Naive thymus-derived CD8-positive, alpha-beta T cell (primary cell): Measurements from ENCODE around the gene CHRM4. TPM values are rescaled to one million over a fixed set of nuclear protein-coding genes. Genes with fewer than 3 reads are reported as not detected.
"Not testable (repeated sequence)": the region's sequence is repeated elsewhere in the genome, so short reads cannot be mapped to it uniquely, and the experiment has no call there.

Experiments used
- ATAC-seq, 2 donors: fragments of 150-1000 bp; cut with Tn5 transposase in 1 of 2; sonication (Bioruptor Pico), chemical (Tn5 transposase) in 1 of 2; 1 replicate in 1 of 2; 2 replicates in 1 of 2; pipeline ENCODE4 v1.10.0; 2021; ENCODE audit warnings: mild to moderate bottlenecking in 2 of 2, moderate library complexity in 2 of 2
- POLR2A ChIA-PET: fragments of 350-600 bp; sonication (Branson Sonifier 250); formaldehyde crosslinking; loops from one replicate; lab custom pipeline; 2021; ENCODE audit warnings: antibody characterized with exemption; lab: Charles Lee
- DNase-seq, 10 donors: peaks; one replicate each; pipeline versions ENCODE4 v3.0.0 to v3.0.0-alpha.2; 2020 to 2022
- H3K27ac Mint-ChIP-seq, 10 donors: one replicate each; pipeline ENCODE4 v1.8.0; 2020 to 2022; ENCODE audit warnings: mild to moderate bottlenecking in 10 of 10, mixed read lengths in 10 of 10, moderate library complexity in 4 of 10, inconsistent platforms in 1 of 10
- H3K27me3 Mint-ChIP-seq, 5 donors: one replicate each; pipeline ENCODE4 v1.8.0; 2021 to 2022; ENCODE audit warnings: mixed read lengths in 5 of 5
- H3K36me3 Mint-ChIP-seq, 3 donors: one replicate each; pipeline ENCODE4 v1.8.0; 2020 to 2022; ENCODE audit warnings: mixed read lengths in 3 of 3, mild to moderate bottlenecking in 2 of 3, inconsistent platforms in 1 of 3
- H3K4me1 Mint-ChIP-seq, 4 donors: one replicate each; pipeline ENCODE4 v1.8.0; 2021 to 2022; ENCODE audit warnings: mixed read lengths in 4 of 4
- H3K4me3 Mint-ChIP-seq, 10 donors: one replicate each; pipeline ENCODE4 v1.8.0; 2020 to 2022; ENCODE audit warnings: mild to moderate bottlenecking in 10 of 10, mixed read lengths in 10 of 10, moderate library complexity in 6 of 10, inconsistent platforms in 1 of 10
- H3K9me3 Mint-ChIP-seq, 9 donors: one replicate each; pipeline ENCODE4 v1.8.0; 2020 to 2022; ENCODE audit warnings: mixed read lengths in 9 of 9, mild to moderate bottlenecking in 3 of 9, inconsistent platforms in 1 of 9, moderate library complexity in 1 of 9
- polyA plus RNA-seq, 3 donors: library from polyadenylated mRNA; unstranded; fragments of 300-500 nt; fragmentation: Illumina TruSeq; gene quantifications; one replicate each; pipeline ENCODE4 v1.2.3, GENCODE V29; 2021
- total RNA-seq, 8 experiments: library from RNA in 2 of 8; stranded (reverse) in 2 of 8; gene quantifications; one replicate each; pipeline ENCODE4 v1.2.3 and lab custom pipeline; 2021 to 2026

Gene CHRM4
- total and polyA plus RNA-seq, 5 experiments from 2014 or later = 0.16 to 0.73 (median 0.21) TPM; not detected in 1

GRCh38 chr11:46379482-46380293 is 11.9 kb downstream of the CHRM4 start:
- not testable (repeated sequence) for DNase-seq, H3K9me3 Mint-ChIP-seq, H3K27me3 Mint-ChIP-seq
- peak in 1 of 2 donors; percentile 11 for ATAC-seq
- Mint-ChIP-seq H3K27ac (peak overlapping the region; percentile 19 to 91 (median 82)), H3K4me1 (peaks cover 12 to 23% (median 16%) of the 10 kb centered on the region in 4 donors), H3K4me3 (peak overlapping the region; percentile 24 to 84 (median 50)), H3K36me3 (peaks cover 0 to 38% (median 8%) of the 10 kb centered on the region in 3 donors)
- POLR2A ChIA-PET = interaction anchor here (0.8 to 2.2 kb wide), 5 partner anchors 11 to 34 kb away, joined by 3 to 9 read pairs (median 4); no protein-coding TSS in a partner anchor

GRCh38 chr11:46378811-46379481 is 12.6 kb downstream of the CHRM4 start:
- POLR2A ChIA-PET = interaction anchor here (1.0 to 3.1 kb wide), 4 partner anchors 10 to 30 kb away, joined by 3 to 20 read pairs (median 6); no protein-coding TSS in a partner anchor
- H3K4me3 Mint-ChIP-seq = peak overlapping the region in 9 of 10 donors; percentile 16 to 84 (median 51)
- H3K36me3 Mint-ChIP-seq = peaks cover 0 to 44% (median 8%) of the 10 kb centered on the region in 3 donors
- DNase-seq = no peak
- H3K27me3 Mint-ChIP-seq = peaks cover 0 to 3% (median 0%) of the 10 kb centered on the region in 5 donors
- peaks cover 12 to 23% (median 16%) of the 10 kb centered on the region in 4 donors for H3K4me1 Mint-ChIP-seq
- peak overlapping the region; percentile 19 to 91 (median 82) for H3K27ac Mint-ChIP-seq
- ATAC-seq = no peak
- no peaks in the 10 kb centered on the region for H3K9me3 Mint-ChIP-seq

- ATAC-seq (no peak), DNase-seq (no peak)
- peaks cover 0 to 50% (median 8%) of the 10 kb centered on the region in 3 donors for H3K36me3 Mint-ChIP-seq
- no peak overlapping the region for H3K4me3 Mint-ChIP-seq
- H3K9me3 Mint-ChIP-seq = no peaks in the 10 kb centered on the region
- H3K27me3 Mint-ChIP-seq = peaks cover 0 to 3% (median 0%) of the 10 kb centered on the region in 5 donors
- peaks cover 12 to 23% (median 15%) of the 10 kb centered on the region in 4 donors for H3K4me1 Mint-ChIP-seq
- peak overlapping the region in 4 of 10 donors; percentile 40 to 88 (median 82) for H3K27ac Mint-ChIP-seq
- POLR2A ChIA-PET = interaction anchor here (0.8 to 3.1 kb wide), 5 partner anchors 9 to 32 kb away, joined by 3 to 20 read pairs (median 4); no protein-coding TSS in a partner anchor
Observed at GRCh38 chr11:46378296-46378695, 13.3 kb downstream of the CHRM4 start.

- peaks cover 0 to 2% (median 0%) of the 10 kb centered on the region in 5 donors for H3K27me3 Mint-ChIP-seq
- POLR2A ChIA-PET = interaction anchor here (0.8 to 3.1 kb wide), 4 partner anchors 9 to 31 kb away, joined by 3 to 20 read pairs (median 6); no protein-coding TSS in a partner anchor
- H3K4me3 Mint-ChIP-seq = no peak overlapping the region
- no peak for ATAC-seq
- H3K4me1 Mint-ChIP-seq = peaks cover 12 to 23% (median 15%) of the 10 kb centered on the region in 4 donors
- no peaks in the 10 kb centered on the region for H3K9me3 Mint-ChIP-seq
- H3K27ac Mint-ChIP-seq = peak overlapping the region in 2 of 10 donors; percentile 68 to 74
- H3K36me3 Mint-ChIP-seq = peaks cover 0 to 54% (median 8%) of the 10 kb centered on the region in 3 donors
- no peak for DNase-seq
Observed at GRCh38 chr11:46377831-46378230, 13.7 kb downstream of the CHRM4 start.

GRCh38 chr11:46377290-46377689 is 14.3 kb downstream of the CHRM4 start:
- POLR2A ChIA-PET = interaction anchor here (1.7 to 3.1 kb wide), 2 partner anchors 10 to 27 kb away, joined by 8 to 20 read pairs; no protein-coding TSS in a partner anchor
- H3K36me3 Mint-ChIP-seq = peaks cover 0 to 58% (median 8%) of the 10 kb centered on the region in 3 donors
- H3K9me3 Mint-ChIP-seq = no peaks in the 10 kb centered on the region
- no peak for DNase-seq
- peaks cover 12 to 21% (median 15%) of the 10 kb centered on the region in 4 donors for H3K4me1 Mint-ChIP-seq
- no peak overlapping the region for H3K4me3 Mint-ChIP-seq
- H3K27me3 Mint-ChIP-seq = peaks cover 0 to 2% (median 0%) of the 10 kb centered on the region in 5 donors
- no peak for ATAC-seq
- H3K27ac Mint-ChIP-seq = peak overlapping the region in 4 of 10 donors; percentile 3 to 68 (median 46)

- peaks cover 0 to 64% (median 8%) of the 10 kb centered on the region in 3 donors for H3K36me3 Mint-ChIP-seq
- POLR2A ChIA-PET = interaction anchor here (1.3 to 3.1 kb wide), 4 partner anchors 11 to 30 kb away, joined by 3 to 20 read pairs (median 6); partner anchors contain the start of gene DGKZ
Observed at GRCh38 chr11:46376258-46377050, 15.1 kb downstream of the CHRM4 start.

GRCh38 chr11:46375392-46376101 is 16.0 kb downstream of the CHRM4 start:
- no peak overlapping the region for H3K27ac Mint-ChIP-seq
- peak in 1 of 10 donors; percentile 50 for DNase-seq
- H3K4me3 Mint-ChIP-seq = no peak overlapping the region
- H3K4me1 Mint-ChIP-seq = peaks cover 7 to 16% (median 11%) of the 10 kb centered on the region in 4 donors
- no peaks in the 10 kb centered on the region for H3K27me3 Mint-ChIP-seq
- ATAC-seq = no peak
- peaks cover 0 to 69% (median 8%) of the 10 kb centered on the region in 3 donors for H3K36me3 Mint-ChIP-seq
- H3K9me3 Mint-ChIP-seq = no peaks in the 10 kb centered on the region
- POLR2A ChIA-PET = interaction anchor here (1.3 to 3.1 kb wide), 3 partner anchors 17 to 29 kb away, joined by 3 to 20 read pairs (median 4); partner anchors contain the start of gene DGKZ

More at GRCh38 chr11:46376258-46377050, 15.1 kb downstream of the CHRM4 start:
- Mint-ChIP-seq H3K27ac (peak overlapping the region in 2 of 10 donors; percentile 8 to 74), H3K27me3 (no peaks in the 10 kb centered on the region), H3K9me3 (no peaks in the 10 kb centered on the region), H3K4me1 (peaks cover 7 to 16% (median 11%) of the 10 kb centered on the region in 4 donors), H3K4me3 (no peak overlapping the region)
- no peak for ATAC-seq
- no peak for DNase-seq

GRCh38 chr11:46374815-46375214 is 16.8 kb downstream of the CHRM4 start:
- DNase-seq (no peak), ATAC-seq (no peak)
- Mint-ChIP-seq H3K4me1 (peaks cover 4 to 14% (median 10%) of the 10 kb centered on the region in 4 donors), H3K36me3 (peaks cover 0 to 76% (median 8%) of the 10 kb centered on the region in 3 donors), H3K27me3 (no peaks in the 10 kb centered on the region), H3K4me3 (no peak overlapping the region), H3K9me3 (no peaks in the 10 kb centered on the region), H3K27ac (peak overlapping the region in 2 of 10 donors; percentile 6 to 66)
- POLR2A ChIA-PET = no interaction called here

GRCh38 chr11:46373787-46374740 is 17.5 kb downstream of the CHRM4 start:
- POLR2A ChIA-PET = interaction anchor here (2.0 kb wide), 1 partner anchor 14 kb away, joined by 5 read pairs; no protein-coding TSS in a partner anchor
- Mint-ChIP-seq H3K27ac (peak overlapping the region in 2 of 10 donors; percentile 36 to 49), H3K27me3 (no peaks in the 10 kb centered on the region), H3K36me3 (peaks cover 0 to 81% (median 8%) of the 10 kb centered on the region in 3 donors), H3K4me3 (no peak overlapping the region), H3K9me3 (no peaks in the 10 kb centered on the region), H3K4me1 (peaks cover 5 to 13% (median 9%) of the 10 kb centered on the region in 4 donors)
- no peak for ATAC-seq
- DNase-seq = no peak

- Mint-ChIP-seq H3K27ac (peak overlapping the region in 1 of 10 donors; percentile 47), H3K4me1 (peaks cover 3 to 22% (median 8%) of the 10 kb centered on the region in 4 donors), H3K36me3 (peaks cover 0 to 86% (median 6%) of the 10 kb centered on the region in 3 donors)
- ATAC-seq, H3K4me3 Mint-ChIP-seq, DNase-seq, H3K9me3 Mint-ChIP-seq, H3K27me3 Mint-ChIP-seq: not testable (repeated sequence)
- POLR2A ChIA-PET = interaction anchor here (1.7 to 13.5 kb wide), 3 partner anchors 9 to 24 kb away, joined by 5 to 287 read pairs (median 5); partner anchors contain the start of gene DGKZ
Observed at GRCh38 chr11:46372501-46372900, 19.1 kb downstream of the CHRM4 start.
